Left hindlimb (tissue), 1 donor: Measurements from ENCODE around the gene PRPSAP1.
"Not testable (repeated sequence)": the region's sequence is repeated elsewhere in the genome, so short reads cannot be mapped to it uniquely, and the experiment has no call there.

Experiments used
- DNase-seq: peaks from one replicate; pipeline ENCODE4 v3.0.0-alpha.2; 2018

PRPSAP1 gene

DNA sequence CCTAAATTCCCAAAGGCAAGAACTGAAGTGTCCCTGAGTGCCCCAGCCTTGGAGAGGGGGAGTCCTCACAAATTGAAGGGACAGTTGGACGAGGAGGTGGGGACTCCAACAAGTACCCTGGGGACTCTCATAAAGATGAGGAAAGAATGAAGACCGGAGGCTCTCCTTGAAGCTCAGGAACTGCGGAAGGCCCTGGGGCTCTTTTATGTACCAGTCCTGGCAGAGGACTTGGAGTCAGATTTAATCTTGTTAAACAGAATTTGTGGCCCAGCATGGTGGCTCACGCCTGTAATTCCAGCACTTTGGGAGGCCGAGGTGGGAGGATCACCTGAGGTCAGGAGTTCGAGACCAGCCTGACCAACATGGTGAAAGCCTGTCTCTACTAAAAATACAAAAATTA, 6.1 kb upstream of the PRPSAP1 start:
- not testable (repeated sequence) for DNase-seq

DNA sequence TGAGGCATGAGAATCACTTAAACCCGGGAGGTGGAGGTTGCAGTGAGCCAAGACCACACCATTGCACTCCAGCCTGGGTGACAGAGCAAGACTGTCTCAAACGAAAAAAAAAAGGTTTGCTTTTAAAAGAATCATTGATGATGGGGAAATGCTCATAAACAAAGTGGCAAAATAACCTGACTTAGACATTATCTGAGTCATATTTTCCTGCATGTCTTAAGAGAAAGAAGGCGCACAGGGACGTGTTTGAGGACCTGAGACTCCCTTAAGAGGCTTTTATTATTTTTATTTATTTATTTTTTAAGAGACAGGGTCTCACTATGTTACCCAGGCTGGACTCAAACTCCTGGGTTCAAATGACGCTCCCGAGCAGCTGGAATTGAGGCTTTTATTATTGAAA, 5.7 kb upstream of the PRPSAP1 start:
- DNase-seq = no peak

GRCh38 chr17:76357597-76358158, 4.0 kb upstream of the PRPSAP1 start:
- DNase-seq = peak; percentile 6

DNA sequence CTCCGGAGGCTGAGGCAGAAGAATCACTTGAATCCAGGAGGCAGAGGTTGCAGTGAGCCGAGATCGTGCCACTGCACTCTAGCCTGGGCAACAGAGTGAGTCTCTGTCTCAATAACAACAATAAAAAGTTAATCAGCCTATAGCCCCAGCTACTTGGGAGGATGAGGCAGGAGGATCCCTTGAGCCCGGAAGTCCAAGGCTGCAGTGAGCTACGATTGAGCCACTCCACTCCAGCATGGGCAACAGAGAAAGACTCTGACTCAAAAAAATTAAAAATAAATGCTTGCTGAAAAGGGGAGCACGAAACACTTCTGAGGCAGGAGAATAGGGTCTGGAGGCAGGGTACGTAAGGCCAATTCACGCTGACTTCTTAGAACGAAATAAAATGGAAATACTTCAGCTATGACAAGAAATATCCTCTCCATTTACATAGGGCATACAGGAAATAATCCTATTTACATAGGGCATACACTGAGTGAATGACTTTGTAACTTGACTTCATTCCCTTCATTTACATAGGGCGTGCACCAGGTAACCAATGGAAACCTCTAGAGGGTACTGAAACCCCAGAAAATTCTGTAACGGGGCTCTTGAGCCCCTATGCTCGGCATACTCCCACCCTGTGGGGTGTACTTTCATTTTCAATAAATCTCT, 3.2 kb upstream of the PRPSAP1 start:
- DNase-seq = no peak

- DNase-seq = no peak
Measured at GRCh38 chr17:76354747-76355310, 1.1 kb upstream of the PRPSAP1 start.

DNA sequence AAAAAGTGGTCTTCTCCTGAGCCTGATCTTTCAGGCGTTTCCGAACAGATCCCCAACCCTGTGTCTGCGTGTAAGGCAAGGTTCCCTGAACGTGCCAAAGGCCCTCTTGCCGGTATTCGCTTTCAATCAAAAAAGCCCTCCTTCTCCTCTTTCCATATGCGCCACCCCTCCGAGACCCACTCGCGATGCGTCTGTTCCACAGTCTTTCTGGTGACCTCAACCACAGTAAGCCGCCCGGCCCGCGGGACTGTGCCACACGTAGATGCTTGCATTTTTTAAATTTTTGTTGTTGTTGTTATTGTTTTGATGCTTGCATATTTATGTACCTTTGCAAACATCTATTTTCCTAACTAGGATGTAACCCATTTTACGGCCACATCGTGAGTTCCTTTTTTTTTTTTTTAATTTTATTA, 607 bp upstream of the PRPSAP1 start:
- no peak for DNase-seq

DNA sequence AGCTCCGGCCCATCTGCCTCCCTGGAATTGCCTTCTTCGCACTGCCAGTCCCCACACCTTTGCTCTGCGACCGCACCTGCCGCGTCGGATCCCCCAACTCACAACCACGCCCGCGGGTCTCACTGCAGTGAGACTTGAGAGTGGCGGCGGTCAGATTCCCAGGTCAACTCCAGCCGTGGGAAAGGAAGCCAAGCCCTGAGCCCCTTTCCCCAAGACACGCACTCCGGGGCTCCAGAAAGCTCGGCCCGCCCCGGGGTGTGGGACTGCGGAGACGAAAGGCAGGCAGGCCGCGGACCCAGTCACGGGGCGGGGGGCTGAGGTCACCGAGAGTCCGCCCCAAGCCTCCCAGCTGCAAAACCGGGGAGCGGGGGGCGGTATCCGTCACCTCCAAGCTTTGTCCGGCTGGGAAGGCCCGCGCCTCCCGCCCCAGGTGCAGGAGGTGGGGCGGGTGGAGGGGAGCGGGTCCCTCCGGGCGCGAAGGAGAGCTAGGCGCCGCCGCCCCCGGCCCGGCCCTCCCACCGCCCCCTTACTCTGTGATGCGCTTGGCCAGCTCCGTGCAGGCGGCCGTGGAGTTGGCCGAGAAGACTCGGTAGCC, 615 bp downstream of the PRPSAP1 start:
- no peak for DNase-seq

DNA sequence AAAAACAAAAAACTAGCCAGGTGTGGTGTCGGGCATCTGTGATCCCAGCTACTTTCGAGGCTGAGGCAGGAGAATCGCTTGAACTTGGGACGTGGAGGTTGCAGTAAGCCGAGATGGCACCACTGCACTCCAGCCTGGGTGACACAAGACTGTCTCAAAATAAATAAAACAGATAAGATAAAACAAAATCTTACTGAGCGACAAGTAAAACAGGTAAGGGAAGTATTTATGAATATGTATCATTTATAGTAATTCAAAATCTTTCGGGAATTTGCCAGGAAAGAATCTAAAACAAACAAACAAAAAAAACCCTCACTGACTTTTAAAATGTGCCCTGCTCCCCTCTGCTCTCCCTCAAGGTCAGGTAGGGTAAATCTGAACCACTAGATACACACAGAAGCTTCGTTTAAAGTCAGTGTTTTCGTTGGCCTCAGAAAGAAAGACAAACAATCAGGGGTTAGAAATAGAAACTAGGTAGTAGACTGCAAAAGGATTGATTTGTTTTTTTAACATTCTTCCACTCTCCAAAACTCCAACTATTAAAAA, 2.1 kb downstream of the PRPSAP1 start:
- no peak for DNase-seq

DNA sequence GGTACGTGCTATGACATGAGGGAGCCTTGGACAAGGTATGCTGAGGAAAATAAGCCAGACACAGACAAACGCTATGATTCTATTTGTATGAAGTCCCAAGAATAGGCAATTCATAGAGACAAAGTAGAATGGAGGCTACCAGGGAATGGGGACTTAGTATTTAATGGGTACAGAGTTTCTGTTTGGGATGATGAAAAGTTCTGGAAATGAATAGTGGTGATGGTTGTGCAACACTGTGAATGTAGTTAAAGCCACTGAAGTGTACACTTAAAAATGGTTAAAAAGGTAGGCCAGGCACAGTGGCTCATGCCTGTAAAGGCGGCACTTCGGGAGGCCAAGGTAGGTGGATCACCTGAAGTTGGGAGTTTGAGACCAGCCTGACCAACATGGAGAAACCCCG, 3.3 kb downstream of the PRPSAP1 start:
- no peak for DNase-seq

DNA sequence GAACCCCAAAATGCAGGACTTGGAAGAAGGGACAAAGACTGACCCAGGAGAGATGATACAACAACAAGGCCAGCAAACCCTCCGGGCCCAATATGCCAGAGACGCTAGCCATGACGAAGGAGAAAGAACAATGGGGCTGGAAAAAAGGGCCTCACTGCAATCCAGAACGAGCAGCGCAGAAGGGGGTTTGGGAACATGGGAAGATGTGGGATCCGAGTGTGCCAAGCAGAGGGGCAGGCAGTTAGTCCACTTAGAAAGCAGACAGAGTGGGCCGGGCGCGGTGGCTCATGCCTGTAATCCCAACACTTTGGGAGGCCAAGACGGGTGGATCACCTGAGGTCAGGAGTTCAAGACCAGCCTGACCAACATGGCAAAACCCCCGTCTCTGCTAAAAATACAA, 6.8 kb downstream of the PRPSAP1 start:
- not testable (repeated sequence) for DNase-seq

DNA sequence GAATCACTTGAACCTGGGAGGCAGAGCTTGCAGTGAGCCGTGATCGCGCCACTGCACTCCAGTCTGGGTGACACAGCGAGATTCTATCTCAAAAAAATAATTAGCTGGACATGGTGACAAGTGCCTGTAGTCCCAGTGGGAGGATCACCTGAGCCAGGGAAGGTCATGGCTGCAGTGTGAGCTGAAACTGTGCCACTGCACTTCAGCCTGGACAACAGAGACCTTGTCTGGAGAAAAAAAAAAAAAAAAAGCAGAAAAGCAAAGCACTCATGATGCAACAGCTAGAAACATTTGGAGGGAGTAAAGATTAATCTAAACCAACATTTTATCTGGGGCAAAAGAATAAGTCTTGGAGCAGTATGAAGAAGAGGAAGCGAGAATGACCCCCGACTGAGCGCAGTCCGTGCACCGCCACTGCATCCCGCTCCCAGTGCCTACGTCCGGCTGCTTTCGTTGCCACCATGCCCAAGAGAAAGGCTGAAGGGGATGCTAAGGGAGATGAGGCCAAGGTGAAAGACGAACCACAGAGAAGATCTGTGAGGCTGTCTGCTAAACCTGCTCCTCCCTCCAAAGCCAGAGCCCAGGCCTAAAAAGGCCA, 8.2 kb downstream of the PRPSAP1 start:
- DNase-seq = no peak

DNA sequence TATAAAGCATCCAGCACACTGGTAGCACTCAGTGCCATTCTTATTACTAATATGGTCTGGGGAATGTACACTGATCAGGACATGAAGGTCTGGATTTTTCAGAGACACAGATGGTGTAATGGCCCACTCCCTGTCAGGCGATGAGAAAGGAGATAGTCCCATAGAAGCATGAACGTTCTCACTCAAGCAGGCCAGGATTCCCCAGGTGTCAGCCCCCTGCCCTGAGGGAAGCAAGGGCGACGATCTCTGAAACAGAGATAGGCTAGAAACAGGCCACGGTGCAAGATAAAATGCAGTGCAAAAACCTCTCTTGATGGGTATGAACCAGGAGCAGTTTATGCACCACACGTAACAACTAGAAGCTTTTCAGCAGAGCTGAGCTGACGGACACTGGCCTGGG, 10.6 kb downstream of the PRPSAP1 start:
- no peak for DNase-seq

GRCh38 chr17:76341301-76341700, 12.4 kb downstream of the PRPSAP1 start:
- no peak for DNase-seq

DNA sequence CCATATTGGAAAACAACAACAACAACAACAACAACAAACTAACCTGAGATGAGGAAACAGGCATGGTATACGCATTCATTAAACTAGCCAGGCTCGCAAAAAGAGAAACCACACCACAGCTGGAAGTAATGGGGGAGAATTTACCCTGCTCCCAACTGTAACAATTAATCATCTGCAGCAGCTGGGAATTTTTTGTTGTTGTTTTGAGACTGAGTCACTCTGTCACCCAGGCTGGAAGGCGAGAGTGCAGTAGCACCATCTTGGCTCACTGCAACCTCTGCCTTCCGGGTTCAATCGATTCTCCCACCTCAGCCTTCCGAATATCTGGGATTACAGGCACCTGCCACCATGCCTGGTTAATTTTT, 16.3 kb downstream of the PRPSAP1 start:
- DNase-seq = no peak

- DNase-seq = no peak
Measured at GRCh38 chr17:76336756-76337412, 16.8 kb downstream of the PRPSAP1 start.

DNA sequence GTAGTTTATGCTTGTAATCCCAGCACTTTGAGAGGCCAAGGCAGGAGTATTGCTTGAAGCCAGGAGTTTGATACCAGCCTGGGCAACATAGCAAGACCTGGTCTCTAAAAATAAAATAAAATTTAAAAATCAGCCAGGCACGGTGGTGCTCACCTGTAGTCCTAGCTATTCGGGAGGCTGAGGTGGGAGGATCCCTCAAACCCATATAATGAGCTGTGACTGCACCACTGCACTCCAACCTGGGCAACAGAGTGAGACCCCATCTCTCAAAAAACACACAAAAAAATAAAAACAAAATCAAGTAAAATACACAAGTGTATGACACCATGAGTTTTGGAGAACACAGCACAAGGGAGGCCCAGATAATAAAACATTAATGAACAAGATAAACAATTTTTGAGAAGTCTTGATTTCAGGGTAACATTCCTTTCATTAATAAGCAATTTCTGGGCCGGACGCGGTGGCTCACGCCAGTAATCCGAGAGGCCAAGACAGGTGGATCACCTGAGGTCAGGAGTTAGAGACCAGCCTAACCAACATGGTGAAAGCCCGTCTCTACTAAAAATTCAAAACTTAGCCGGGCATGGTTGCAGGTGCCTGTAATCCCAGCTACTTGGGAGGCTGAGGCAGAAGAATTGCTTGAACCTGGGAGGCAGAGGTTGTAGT, 17.9 kb downstream of the PRPSAP1 start:
- no peak for DNase-seq

- no peak for DNase-seq
Measured at GRCh38 chr17:76333673-76334505, 19.8 kb downstream of the PRPSAP1 start.

DNA sequence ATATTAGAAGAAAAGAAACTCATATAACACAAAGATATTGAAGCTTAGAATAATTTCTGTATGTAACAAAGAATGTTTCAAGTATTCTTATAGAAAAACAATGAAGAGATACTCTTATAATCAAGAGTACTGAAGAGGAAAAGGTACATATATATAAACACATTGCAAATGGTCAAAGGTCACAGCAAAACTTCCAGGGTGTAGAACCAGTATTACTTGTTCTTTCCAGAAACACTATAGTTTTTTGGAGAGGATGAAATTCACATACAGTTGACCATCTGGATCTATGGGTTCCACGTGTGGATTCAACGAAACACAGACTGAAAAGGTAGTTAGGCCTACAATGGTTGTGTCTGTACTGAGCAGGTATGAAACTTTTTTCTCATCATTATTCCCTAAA, 22.6 kb downstream of the PRPSAP1 start:
- no peak for DNase-seq

GRCh38 chr17:76329664-76330063, 24.1 kb downstream of the PRPSAP1 start:
- DNase-seq = no peak

GRCh38 chr17:76327696-76328095, 26.0 kb downstream of the PRPSAP1 start:
- no peak for DNase-seq

GRCh38 chr17:76326306-76326705, 27.4 kb downstream of the PRPSAP1 start:
- no peak for DNase-seq

- no peak for DNase-seq
Measured at GRCh38 chr17:76318586-76318985, 35.1 kb downstream of the PRPSAP1 start.
